ENCODE results near the gene ADD1.

Gene ADD1

GRCh38 chr4:2842687-2843262 is 869 bp upstream of the ADD1 start:
- Histone ChIP-seq H3K9me3 (ENCODE audit: control insufficient read depth in 2 of 2, low read length in 2 of 2) (no peaks in the 10 kb centered on the region), H3K27ac (ENCODE audit: low read length) (peak overlapping the region; percentile 91), H3K36me3 (ENCODE audit: control insufficient read depth in 2 of 2, insufficient read depth in 2 of 2, low read length in 2 of 2) (no peaks in the 10 kb centered on the region), H3K9ac (ENCODE audit: low read length in 2 of 2) (peak overlapping the region; percentile 90 to 93), H3K4me1 (ENCODE audit: control insufficient read depth, insufficient read depth, low read length) (peaks cover 13% of the 10 kb centered on the region), H3K4me3 (ENCODE audit: low read length in 2 of 2) (peak overlapping the region; percentile 79 to 93), H3K27me3 (ENCODE audit: control insufficient read depth in 1 of 2, insufficient read depth in 2 of 2, low read length in 2 of 2) (no peaks in the 10 kb centered on the region)

- Histone ChIP-seq H3K4me3 (ENCODE audit: low read length in 2 of 2) (peak overlapping the region; percentile 93), H3K27ac (ENCODE audit: low read length) (peak overlapping the region; percentile 91), H3K36me3 (ENCODE audit: control insufficient read depth in 2 of 2, insufficient read depth in 2 of 2, low read length in 2 of 2) (no peaks in the 10 kb centered on the region), H3K4me1 (ENCODE audit: control insufficient read depth, insufficient read depth, low read length) (peaks cover 24% of the 10 kb centered on the region), H3K9ac (ENCODE audit: low read length in 2 of 2) (peak overlapping the region; percentile 86 to 90), H3K9me3 (ENCODE audit: control insufficient read depth in 2 of 2, low read length in 2 of 2) (no peaks in the 10 kb centered on the region), H3K27me3 (ENCODE audit: control insufficient read depth in 1 of 2, insufficient read depth in 2 of 2, low read length in 2 of 2) (no peaks in the 10 kb centered on the region)
Measured at GRCh38 chr4:2843941-2844584, 419 bp downstream of the ADD1 start.

GRCh38 chr4:2846172-2846571 is 2.5 kb downstream of the ADD1 start:
- Histone ChIP-seq H3K36me3 (ENCODE audit: control insufficient read depth in 2 of 2, insufficient read depth in 2 of 2, low read length in 2 of 2) (no peaks in the 10 kb centered on the region), H3K4me3 (ENCODE audit: low read length in 2 of 2) (no peak overlapping the region), H3K27me3 (ENCODE audit: control insufficient read depth in 1 of 2, insufficient read depth in 2 of 2, low read length in 2 of 2) (no peaks in the 10 kb centered on the region), H3K4me1 (ENCODE audit: control insufficient read depth, insufficient read depth, low read length) (peaks cover 24% of the 10 kb centered on the region), H3K9me3 (ENCODE audit: control insufficient read depth in 2 of 2, low read length in 2 of 2) (no peaks in the 10 kb centered on the region), H3K9ac (ENCODE audit: low read length in 2 of 2) (peak overlapping the region in 1 of 2 donors; percentile 17), H3K27ac (ENCODE audit: low read length) (no peak overlapping the region)

- Histone ChIP-seq H3K27me3 (ENCODE audit: control insufficient read depth in 1 of 2, insufficient read depth in 2 of 2, low read length in 2 of 2) (no peaks in the 10 kb centered on the region), H3K4me3 (ENCODE audit: low read length in 2 of 2) (no peak overlapping the region), H3K9me3 (ENCODE audit: control insufficient read depth in 2 of 2, low read length in 2 of 2) (no peaks in the 10 kb centered on the region), H3K36me3 (ENCODE audit: control insufficient read depth in 2 of 2, insufficient read depth in 2 of 2, low read length in 2 of 2) (no peaks in the 10 kb centered on the region), H3K9ac (ENCODE audit: low read length in 2 of 2) (no peak overlapping the region), H3K4me1 (ENCODE audit: control insufficient read depth, insufficient read depth, low read length) (peaks cover 24% of the 10 kb centered on the region), H3K27ac (ENCODE audit: low read length) (no peak overlapping the region)
Measured at GRCh38 chr4:2847302-2847871, 3.7 kb downstream of the ADD1 start.

- Histone ChIP-seq H3K9me3 (ENCODE audit: control insufficient read depth in 2 of 2, low read length in 2 of 2) (no peaks in the 10 kb centered on the region), H3K9ac (ENCODE audit: low read length in 2 of 2) (no peak overlapping the region), H3K27ac (ENCODE audit: low read length) (no peak overlapping the region), H3K36me3 (ENCODE audit: control insufficient read depth in 2 of 2, insufficient read depth in 2 of 2, low read length in 2 of 2) (no peaks in the 10 kb centered on the region), H3K4me3 (ENCODE audit: low read length in 2 of 2) (no peak overlapping the region), H3K4me1 (ENCODE audit: control insufficient read depth, insufficient read depth, low read length) (peaks cover 20% of the 10 kb centered on the region), H3K27me3 (ENCODE audit: control insufficient read depth in 1 of 2, insufficient read depth in 2 of 2, low read length in 2 of 2) (no peaks in the 10 kb centered on the region)
Measured at GRCh38 chr4:2848449-2848848, 4.8 kb downstream of the ADD1 start.

- no peak overlapping the region for H3K9ac ChIP-seq (ENCODE audit: low read length in 2 of 2)
- H3K27ac ChIP-seq (ENCODE audit: low read length): no peak overlapping the region
- peaks cover 2 to 5% of the 10 kb centered on the region in 2 donors for H3K36me3 ChIP-seq (ENCODE audit: control insufficient read depth in 2 of 2, insufficient read depth in 2 of 2, low read length in 2 of 2)
- H3K27me3 ChIP-seq (ENCODE audit: control insufficient read depth in 1 of 2, insufficient read depth in 2 of 2, low read length in 2 of 2): no peaks in the 10 kb centered on the region
- H3K4me1 ChIP-seq (ENCODE audit: control insufficient read depth, insufficient read depth, low read length): peaks cover 20% of the 10 kb centered on the region
- H3K4me3 ChIP-seq (ENCODE audit: low read length in 2 of 2): no peak overlapping the region
- H3K9me3 ChIP-seq (ENCODE audit: control insufficient read depth in 2 of 2, low read length in 2 of 2): no peaks in the 10 kb centered on the region
Measured at GRCh38 chr4:2849267-2850152, 5.9 kb downstream of the ADD1 start.

GRCh38 chr4:2850966-2851798 is 7.5 kb downstream of the ADD1 start:
- no peaks in the 10 kb centered on the region for H3K27me3 ChIP-seq (ENCODE audit: control insufficient read depth in 1 of 2, insufficient read depth in 2 of 2, low read length in 2 of 2)
- H3K9me3 ChIP-seq (ENCODE audit: control insufficient read depth in 2 of 2, low read length in 2 of 2): no peaks in the 10 kb centered on the region
- peaks cover 17% of the 10 kb centered on the region for H3K4me1 ChIP-seq (ENCODE audit: control insufficient read depth, insufficient read depth, low read length)
- no peak overlapping the region for H3K9ac ChIP-seq (ENCODE audit: low read length in 2 of 2)
- no peak overlapping the region for H3K27ac ChIP-seq (ENCODE audit: low read length)
- H3K36me3 ChIP-seq (ENCODE audit: control insufficient read depth in 2 of 2, insufficient read depth in 2 of 2, low read length in 2 of 2): peaks cover 2 to 10% of the 10 kb centered on the region in 2 donors
- H3K4me3 ChIP-seq (ENCODE audit: low read length in 2 of 2): no peak overlapping the region

- H3K27ac ChIP-seq (ENCODE audit: low read length): no peak overlapping the region
- H3K9ac ChIP-seq (ENCODE audit: low read length in 2 of 2): no peak overlapping the region
Measured at GRCh38 chr4:2852481-2852921, 8.9 kb downstream of the ADD1 start.

GRCh38 chr4:2855584-2855983 is 11.9 kb downstream of the ADD1 start:
- no peak overlapping the region for H3K27ac ChIP-seq (ENCODE audit: low read length)
- no peaks in the 10 kb centered on the region for H3K27me3 ChIP-seq (ENCODE audit: control insufficient read depth in 1 of 2, insufficient read depth in 2 of 2, low read length in 2 of 2)
- peaks cover 12% of the 10 kb centered on the region for H3K4me1 ChIP-seq (ENCODE audit: control insufficient read depth, insufficient read depth, low read length)

More at GRCh38 chr4:2852481-2852921, 8.9 kb downstream of the ADD1 start:
- Histone ChIP-seq H3K36me3 (ENCODE audit: control insufficient read depth in 2 of 2, insufficient read depth in 2 of 2, low read length in 2 of 2) (peaks cover 2 to 10% of the 10 kb centered on the region in 2 donors), H3K4me3 (ENCODE audit: low read length in 2 of 2) (no peak overlapping the region), H3K4me1 (ENCODE audit: control insufficient read depth, insufficient read depth, low read length) (peaks cover 17% of the 10 kb centered on the region), H3K27me3 (ENCODE audit: control insufficient read depth in 1 of 2, insufficient read depth in 2 of 2, low read length in 2 of 2) (no peaks in the 10 kb centered on the region), H3K9me3 (ENCODE audit: control insufficient read depth in 2 of 2, low read length in 2 of 2) (no peaks in the 10 kb centered on the region)

GRCh38 chr4:2856266-2856665 is 12.6 kb downstream of the ADD1 start:
- no peak overlapping the region for H3K4me3 ChIP-seq (ENCODE audit: low read length in 2 of 2)

More at GRCh38 chr4:2855584-2855983, 11.9 kb downstream of the ADD1 start:
- no peaks in the 10 kb centered on the region for H3K9me3 ChIP-seq (ENCODE audit: control insufficient read depth in 2 of 2, low read length in 2 of 2)
- no peak overlapping the region for H3K4me3 ChIP-seq (ENCODE audit: low read length in 2 of 2)
- H3K9ac ChIP-seq (ENCODE audit: low read length in 2 of 2): no peak overlapping the region
- peaks cover 2 to 10% of the 10 kb centered on the region in 2 donors for H3K36me3 ChIP-seq (ENCODE audit: control insufficient read depth in 2 of 2, insufficient read depth in 2 of 2, low read length in 2 of 2)

More at GRCh38 chr4:2856266-2856665, 12.6 kb downstream of the ADD1 start:
- Histone ChIP-seq H3K36me3 (ENCODE audit: control insufficient read depth in 2 of 2, insufficient read depth in 2 of 2, low read length in 2 of 2) (peaks cover 2 to 10% of the 10 kb centered on the region in 2 donors), H3K9me3 (ENCODE audit: control insufficient read depth in 2 of 2, low read length in 2 of 2) (no peaks in the 10 kb centered on the region), H3K27me3 (ENCODE audit: control insufficient read depth in 1 of 2, insufficient read depth in 2 of 2, low read length in 2 of 2) (no peaks in the 10 kb centered on the region), H3K27ac (ENCODE audit: low read length) (no peak overlapping the region), H3K4me1 (ENCODE audit: control insufficient read depth, insufficient read depth, low read length) (peaks cover 19% of the 10 kb centered on the region), H3K9ac (ENCODE audit: low read length in 2 of 2) (no peak overlapping the region)

All from stomach smooth muscle (tissue), 2 donors.